Chondrocyte (in vitro differentiated cells): Measurements from ENCODE around the gene GJB4. TPM values are rescaled to one million over a fixed set of nuclear protein-coding genes. Genes with fewer than 3 reads are reported as not detected.

Experiments
- DNase-seq: peaks from one replicate; pipeline ENCODE4 v3.0.0; 2021; ENCODE audit warnings: mixed read lengths, low spot score
- H3K27ac Mint-ChIP-seq: one replicate; pipeline ENCODE4 v1.8.0; 2021; ENCODE audit warnings: mild to moderate bottlenecking, moderate library complexity, mixed read lengths; ENCODE audit not compliant: unreplicated experiment
- H3K27me3 Mint-ChIP-seq: 2 replicates; pipeline ENCODE4 v1.8.0; 2021; ENCODE audit warnings: low read depth, mixed read lengths
- H3K36me3 Mint-ChIP-seq: 2 replicates; pipeline ENCODE4 v1.8.0; 2021; ENCODE audit warnings: low read depth, mixed read lengths
- H3K4me1 Mint-ChIP-seq: 2 replicates; pipeline ENCODE4 v1.8.0; 2021; ENCODE audit warnings: low read depth, mild to moderate bottlenecking, mixed read lengths
- H3K4me3 Mint-ChIP-seq: one replicate; pipeline ENCODE4 v1.8.0; 2021; ENCODE audit warnings: mild to moderate bottlenecking, moderate library complexity, mixed read lengths; ENCODE audit not compliant: unreplicated experiment
- H3K9me3 Mint-ChIP-seq: 2 replicates; pipeline ENCODE4 v1.8.0; 2021; ENCODE audit warnings: low read depth, mixed read lengths
- CTCF ChIP-seq: fragments of 200-600 bp; sonication (generic); IDR thresholded peaks from 2 replicates; pipeline ENCODE4 v1.5.0; 2021; ENCODE audit warnings: antibody characterized with exemption, mild to moderate bottlenecking, moderate library complexity
- total RNA-seq: library from RNA; stranded (reverse); gene quantifications from 3 replicates; pipeline ENCODE4 v1.2.1, GENCODE V29; 2021

GJB4 gene
- total RNA-seq, 1 donor from 2014 or later, result not detected

GRCh38 chr1:34742667-34743270 lies 16.8 kb upstream of the GJB4 start:
- H3K9me3 Mint-ChIP-seq, result no peaks in the 10 kb centered on the region
- peaks cover 4% of the 10 kb centered on the region for H3K4me1 Mint-ChIP-seq
- peaks cover 52% of the 10 kb centered on the region for H3K27me3 Mint-ChIP-seq
- H3K27ac Mint-ChIP-seq, result no peak overlapping the region
- H3K4me3 Mint-ChIP-seq, result no peak overlapping the region
- no peak for DNase-seq
- TF ChIP-seq CTCF, result peak; percentile 94
- H3K36me3 Mint-ChIP-seq, result no peaks in the 10 kb centered on the region

GRCh38 chr1:34743775-34744174 lies 15.8 kb upstream of the GJB4 start:
- peaks cover 62% of the 10 kb centered on the region for H3K27me3 Mint-ChIP-seq
- no peak for DNase-seq
- H3K9me3 Mint-ChIP-seq, result no peaks in the 10 kb centered on the region
- H3K36me3 Mint-ChIP-seq, result no peaks in the 10 kb centered on the region
- H3K4me1 Mint-ChIP-seq, result peaks cover 4% of the 10 kb centered on the region
- H3K4me3 Mint-ChIP-seq, result no peak overlapping the region
- no peak overlapping the region for H3K27ac Mint-ChIP-seq
- no peak for TF ChIP-seq CTCF

GRCh38 chr1:34744851-34745250 lies 14.7 kb upstream of the GJB4 start:
- Mint-ChIP-seq H3K27ac (no peak overlapping the region), H3K27me3 (peaks cover 62% of the 10 kb centered on the region), H3K36me3 (no peaks in the 10 kb centered on the region), H3K4me1 (peaks cover 4% of the 10 kb centered on the region), H3K4me3 (no peak overlapping the region), H3K9me3 (no peaks in the 10 kb centered on the region)
- TF ChIP-seq CTCF, result no peak
- no peak for DNase-seq

GRCh38 chr1:34745666-34746065 lies 13.9 kb upstream of the GJB4 start:
- DNase-seq, result no peak
- Mint-ChIP-seq H3K36me3 (no peaks in the 10 kb centered on the region), H3K27me3 (peaks cover 57% of the 10 kb centered on the region), H3K9me3 (no peaks in the 10 kb centered on the region), H3K27ac (no peak overlapping the region), H3K4me3 (no peak overlapping the region), H3K4me1 (peaks cover 4% of the 10 kb centered on the region)
- TF ChIP-seq CTCF, result no peak

GRCh38 chr1:34746101-34746500 lies 13.4 kb upstream of the GJB4 start:
- Mint-ChIP-seq H3K27me3 (peaks cover 55% of the 10 kb centered on the region), H3K4me3 (no peak overlapping the region), H3K4me1 (peaks cover 4% of the 10 kb centered on the region), H3K27ac (no peak overlapping the region), H3K36me3 (no peaks in the 10 kb centered on the region), H3K9me3 (no peaks in the 10 kb centered on the region)
- no peak for TF ChIP-seq CTCF
- no peak for DNase-seq
